SIG-M5 (cell line): Measurements from ENCODE around the gene BMPR1B.
"Not testable (repeated sequence)": the region's sequence is repeated elsewhere in the genome, so short reads cannot be mapped to it uniquely, and the experiment has no call there.

Experiments
- DNase-seq: peaks from one replicate; lab custom pipeline; 2025; lab: John Stamatoyannopoulos, UW

Gene BMPR1B

GRCh38 chr4:95038791-95039190 is 281.0 kb downstream of the BMPR1B start:
- DNase-seq = no peak

- DNase-seq = no peak
These were observed 286.6 kb downstream of the BMPR1B start for GRCh38 chr4:95044324-95044837.

- no peak for DNase-seq
These were observed 287.7 kb downstream of the BMPR1B start for GRCh38 chr4:95045429-95045828.

GRCh38 chr4:95048296-95048695 is 290.5 kb downstream of the BMPR1B start:
- DNase-seq = no peak

- no peak for DNase-seq
These were observed 291.9 kb downstream of the BMPR1B start for GRCh38 chr4:95049551-95050233.

GRCh38 chr4:95050980-95051701 is 293.4 kb downstream of the BMPR1B start:
- no peak for DNase-seq

- no peak for DNase-seq
These were observed 293.9 kb downstream of the BMPR1B start for GRCh38 chr4:95051702-95052020.

GRCh38 chr4:95058991-95059390 is 301.2 kb downstream of the BMPR1B start:
- no peak for DNase-seq

GRCh38 chr4:95059663-95060062 is 301.9 kb downstream of the BMPR1B start:
- no peak for DNase-seq

GRCh38 chr4:95061220-95061619 is 303.5 kb downstream of the BMPR1B start:
- DNase-seq = no peak

GRCh38 chr4:95061801-95062200 is 304.0 kb downstream of the BMPR1B start:
- DNase-seq = not testable (repeated sequence)

- no peak for DNase-seq
These were observed 308.3 kb downstream of the BMPR1B start for GRCh38 chr4:95066050-95066449.

- no peak for DNase-seq
These were observed 310.6 kb downstream of the BMPR1B start for GRCh38 chr4:95068401-95068800.

- DNase-seq = no peak
These were observed 311.2 kb downstream of the BMPR1B start for GRCh38 chr4:95068818-95069478.

- no peak for DNase-seq
These were observed 314.1 kb downstream of the BMPR1B start for GRCh38 chr4:95071851-95072250.

GRCh38 chr4:95073646-95074045 is 315.9 kb downstream of the BMPR1B start:
- DNase-seq = no peak

GRCh38 chr4:95077864-95078263 is 320.1 kb downstream of the BMPR1B start:
- DNase-seq = no peak

GRCh38 chr4:95080969-95081368 is 323.2 kb downstream of the BMPR1B start:
- DNase-seq = no peak

GRCh38 chr4:95084584-95084983 is 326.8 kb downstream of the BMPR1B start:
- DNase-seq = no peak

GRCh38 chr4:95085124-95085833 is 327.5 kb downstream of the BMPR1B start:
- no peak for DNase-seq

GRCh38 chr4:95086551-95086950 is 328.8 kb downstream of the BMPR1B start:
- no peak for DNase-seq

- DNase-seq = no peak
These were observed 330.1 kb downstream of the BMPR1B start for GRCh38 chr4:95087657-95088455.
